Measurements from ENCODE around the gene ZNF274. TPM values are rescaled to one million over a fixed set of nuclear protein-coding genes. Genes with fewer than 3 reads are reported as not detected.
"Not testable (repeated sequence)": the region's sequence is repeated elsewhere in the genome, so short reads cannot be mapped to it uniquely, and the experiment has no call there.

ZNF274 gene
- total and polyA plus RNA-seq, 5 donors from 2014 or later: 31.8 to 45.1 (median 34.7) TPM

GRCh38 chr19:58243351-58243750 lies 60.5 kb downstream of the ZNF274 start:
- ATAC-seq (ENCODE audit: low read depth in 2 of 2) (no peak), DNase-seq (no peak)
- Histone ChIP-seq H3K27ac (ENCODE audit: insufficient read depth, low read length, poor library complexity, severe bottlenecking) (no peak overlapping the region), H3K36me3 (ENCODE audit: control insufficient read depth, insufficient read depth, low read length) (peaks cover 75% of the 10 kb centered on the region), H3K4me1 (ENCODE audit: control insufficient read depth, insufficient read depth, low read length, poor library complexity, severe bottlenecking) (no peaks in the 10 kb centered on the region), H3K27me3 (ENCODE audit: control insufficient read depth, insufficient read depth, low read length) (no peaks in the 10 kb centered on the region), H3K9me3 (ENCODE audit: control insufficient read depth in 2 of 2, low read length in 2 of 2) (peaks cover 54 to 94% of the 10 kb centered on the region in 2 experiments), H3K4me3 (ENCODE audit: low read depth, low read length) (no peak overlapping the region)
- no peak overlapping the region for H3K27ac Mint-ChIP-seq
- no peaks in the 10 kb centered on the region for H3K27me3 Mint-ChIP-seq
- peak overlapping the region in 1 of 4 donors; percentile 7 for H3K4me3 Mint-ChIP-seq
- peaks cover 70% of the 10 kb centered on the region for H3K36me3 Mint-ChIP-seq
- H3K4me1 Mint-ChIP-seq: no peaks in the 10 kb centered on the region
- H3K9me3 Mint-ChIP-seq: peaks cover 0 to 78% (median 22%) of the 10 kb centered on the region in 7 donors

- Mint-ChIP-seq H3K9me3 (peaks cover 0 to 88% (median 31%) of the 10 kb centered on the region in 7 donors), H3K27me3 (no peaks in the 10 kb centered on the region), H3K36me3 (peaks cover 74% of the 10 kb centered on the region), H3K4me3 (no peak overlapping the region), H3K4me1 (peaks cover 0 to 5% (median 0%) of the 10 kb centered on the region in 4 donors), H3K27ac (no peak overlapping the region)
- Histone ChIP-seq H3K36me3 (ENCODE audit: control insufficient read depth, insufficient read depth, low read length) (peaks cover 96% of the 10 kb centered on the region), H3K9me3 (ENCODE audit: control insufficient read depth in 2 of 2, low read length in 2 of 2) (peaks cover 76 to 96% of the 10 kb centered on the region in 2 experiments), H3K4me3 (ENCODE audit: low read depth, low read length) (no peak overlapping the region), H3K4me1 (ENCODE audit: control insufficient read depth, insufficient read depth, low read length, poor library complexity, severe bottlenecking) (no peaks in the 10 kb centered on the region), H3K27ac (ENCODE audit: insufficient read depth, low read length, poor library complexity, severe bottlenecking) (no peak overlapping the region), H3K27me3 (ENCODE audit: control insufficient read depth, insufficient read depth, low read length) (no peaks in the 10 kb centered on the region)
- DNase-seq (no peak), ATAC-seq (ENCODE audit: low read depth in 2 of 2) (no peak)
Observed at GRCh38 chr19:58248886-58249285, 66.0 kb downstream of the ZNF274 start.

GRCh38 chr19:58252102-58252685 lies 69.3 kb downstream of the ZNF274 start:
- no peak for ATAC-seq (ENCODE audit: low read depth in 2 of 2)
- H3K4me3 Mint-ChIP-seq: peak overlapping the region in 1 of 4 donors; percentile 18
- no peaks in the 10 kb centered on the region for H3K27me3 Mint-ChIP-seq
- H3K4me1 Mint-ChIP-seq: peaks cover 0 to 5% (median 0%) of the 10 kb centered on the region in 4 donors
- Histone ChIP-seq H3K9me3 (ENCODE audit: control insufficient read depth in 2 of 2, low read length in 2 of 2) (peaks cover 72 to 99% of the 10 kb centered on the region in 2 experiments), H3K4me3 (ENCODE audit: low read depth, low read length) (no peak overlapping the region), H3K4me1 (ENCODE audit: control insufficient read depth, insufficient read depth, low read length, poor library complexity, severe bottlenecking) (no peaks in the 10 kb centered on the region), H3K36me3 (ENCODE audit: control insufficient read depth, insufficient read depth, low read length) (peaks cover 88% of the 10 kb centered on the region), H3K27ac (ENCODE audit: insufficient read depth, low read length, poor library complexity, severe bottlenecking) (no peak overlapping the region), H3K27me3 (ENCODE audit: control insufficient read depth, insufficient read depth, low read length) (no peaks in the 10 kb centered on the region)
- H3K36me3 Mint-ChIP-seq: peaks cover 74% of the 10 kb centered on the region
- peak in 1 of 3 donors; percentile 19 for DNase-seq
- no peak overlapping the region for H3K27ac Mint-ChIP-seq
- H3K9me3 Mint-ChIP-seq: peaks cover 0 to 90% (median 28%) of the 10 kb centered on the region in 7 donors

GRCh38 chr19:58258259-58258658 lies 75.4 kb downstream of the ZNF274 start:
- not testable (repeated sequence) for DNase-seq; H3K4me3 ChIP-seq (ENCODE audit: low read depth, low read length); H3K4me1 Mint-ChIP-seq; H3K27me3 Mint-ChIP-seq; H3K27ac ChIP-seq (ENCODE audit: insufficient read depth, low read length, poor library complexity, severe bottlenecking); H3K27ac Mint-ChIP-seq; ATAC-seq (ENCODE audit: low read depth in 2 of 2); H3K4me1 ChIP-seq (ENCODE audit: control insufficient read depth, insufficient read depth, low read length, poor library complexity, severe bottlenecking); H3K27me3 ChIP-seq (ENCODE audit: control insufficient read depth, insufficient read depth, low read length); H3K4me3 Mint-ChIP-seq
- Histone ChIP-seq H3K36me3 (ENCODE audit: control insufficient read depth, insufficient read depth, low read length) (peaks cover 68% of the 10 kb centered on the region), H3K9me3 (ENCODE audit: control insufficient read depth in 2 of 2, low read length in 2 of 2) (peaks cover 79 to 99% of the 10 kb centered on the region in 2 experiments)
- H3K36me3 Mint-ChIP-seq: peaks cover 64% of the 10 kb centered on the region
- peaks cover 0 to 89% (median 15%) of the 10 kb centered on the region in 7 donors for H3K9me3 Mint-ChIP-seq

- peaks cover 0 to 85% (median 11%) of the 10 kb centered on the region in 7 donors for H3K9me3 Mint-ChIP-seq
- Histone ChIP-seq H3K4me1 (ENCODE audit: control insufficient read depth, insufficient read depth, low read length, poor library complexity, severe bottlenecking) (no peaks in the 10 kb centered on the region), H3K4me3 (ENCODE audit: low read depth, low read length) (peak overlapping the region; percentile 38), H3K9me3 (ENCODE audit: control insufficient read depth in 2 of 2, low read length in 2 of 2) (peaks cover 76 to 98% of the 10 kb centered on the region in 2 experiments), H3K27me3 (ENCODE audit: control insufficient read depth, insufficient read depth, low read length) (no peaks in the 10 kb centered on the region), H3K36me3 (ENCODE audit: control insufficient read depth, insufficient read depth, low read length) (peaks cover 49% of the 10 kb centered on the region), H3K27ac (ENCODE audit: insufficient read depth, low read length, poor library complexity, severe bottlenecking) (no peak overlapping the region)
- no peak overlapping the region for H3K4me3 Mint-ChIP-seq
- H3K4me1 Mint-ChIP-seq: no peaks in the 10 kb centered on the region
- peaks cover 48% of the 10 kb centered on the region for H3K36me3 Mint-ChIP-seq
- H3K27ac Mint-ChIP-seq: peak overlapping the region in 1 of 3 donors; percentile 14
- no peaks in the 10 kb centered on the region for H3K27me3 Mint-ChIP-seq
- DNase-seq (no peak), ATAC-seq (ENCODE audit: low read depth in 2 of 2) (no peak)
Observed at GRCh38 chr19:58261600-58261967, 78.7 kb downstream of the ZNF274 start.

GRCh38 chr19:58261968-58262921 lies 79.4 kb downstream of the ZNF274 start:
- Mint-ChIP-seq H3K9me3 (peaks cover 0 to 84% (median 11%) of the 10 kb centered on the region in 7 donors), H3K27ac (no peak overlapping the region), H3K4me3 (peak overlapping the region in 2 of 4 donors; percentile 33 to 43), H3K27me3 (no peaks in the 10 kb centered on the region), H3K36me3 (peaks cover 46% of the 10 kb centered on the region), H3K4me1 (no peaks in the 10 kb centered on the region)
- Histone ChIP-seq H3K27me3 (ENCODE audit: control insufficient read depth, insufficient read depth, low read length) (no peaks in the 10 kb centered on the region), H3K36me3 (ENCODE audit: control insufficient read depth, insufficient read depth, low read length) (peaks cover 49% of the 10 kb centered on the region), H3K4me3 (ENCODE audit: low read depth, low read length) (peak overlapping the region; percentile 38), H3K9me3 (ENCODE audit: control insufficient read depth in 2 of 2, low read length in 2 of 2) (peaks cover 77 to 99% of the 10 kb centered on the region in 2 experiments), H3K4me1 (ENCODE audit: control insufficient read depth, insufficient read depth, low read length, poor library complexity, severe bottlenecking) (no peaks in the 10 kb centered on the region), H3K27ac (ENCODE audit: insufficient read depth, low read length, poor library complexity, severe bottlenecking) (no peak overlapping the region)
- no peak for ATAC-seq (ENCODE audit: low read depth in 2 of 2)
- DNase-seq: no peak

GRCh38 chr19:58262922-58263296 lies 80.0 kb downstream of the ZNF274 start:
- peak overlapping the region in 1 of 4 donors; percentile 15 for H3K4me3 Mint-ChIP-seq
- H3K9me3 Mint-ChIP-seq: peaks cover 0 to 77% (median 11%) of the 10 kb centered on the region in 7 donors
- H3K36me3 ChIP-seq (ENCODE audit: control insufficient read depth, insufficient read depth, low read length): peaks cover 46% of the 10 kb centered on the region
- ATAC-seq (ENCODE audit: low read depth in 2 of 2) (no peak), DNase-seq (no peak)
- H3K27ac ChIP-seq (ENCODE audit: insufficient read depth, low read length, poor library complexity, severe bottlenecking): no peak overlapping the region
- H3K36me3 Mint-ChIP-seq: peaks cover 40% of the 10 kb centered on the region
- H3K4me1 ChIP-seq (ENCODE audit: control insufficient read depth, insufficient read depth, low read length, poor library complexity, severe bottlenecking): no peaks in the 10 kb centered on the region
- H3K9me3 ChIP-seq (ENCODE audit: control insufficient read depth in 2 of 2, low read length in 2 of 2): peaks cover 70 to 96% of the 10 kb centered on the region in 2 experiments
- H3K27me3 ChIP-seq (ENCODE audit: control insufficient read depth, insufficient read depth, low read length): no peaks in the 10 kb centered on the region
- H3K27ac Mint-ChIP-seq: no peak overlapping the region
- peak overlapping the region; percentile 26 for H3K4me3 ChIP-seq (ENCODE audit: low read depth, low read length)
- no peaks in the 10 kb centered on the region for H3K4me1 Mint-ChIP-seq
- H3K27me3 Mint-ChIP-seq: no peaks in the 10 kb centered on the region

Measured in CD4-positive, CD25-positive, alpha-beta regulatory T cell (primary cell).